Ascending aorta (tissue), 2 donors: Measurements from ENCODE around the gene RAB3IP. TPM values are rescaled to one million over a fixed set of nuclear protein-coding genes. Genes with fewer than 3 reads are reported as not detected.

Experiments used
- DNase-seq, 2 donors: peaks; one replicate each; pipeline ENCODE4 v3.0.0-alpha.2; 2019; ENCODE audit warnings: low spot score in 2 of 2
- H3K27ac ChIP-seq, 2 donors: fragments of 200-600 bp; sonication (generic); one replicate each; pipeline ENCODE4 v1.5.1; 2016 to 2017; ENCODE audit warnings: mild to moderate bottlenecking in 1 of 2
- H3K27me3 ChIP-seq: fragments of 200-600 bp; sonication (generic); one replicate; pipeline ENCODE4 v1.5.1; 2017
- H3K36me3 ChIP-seq, 2 donors: fragments of 200-600 bp; sonication (generic); one replicate each; pipeline ENCODE4 v1.5.1; 2016
- H3K4me1 ChIP-seq, 2 donors: fragments of 200-600 bp; sonication (generic); one replicate each; pipeline ENCODE4 v1.5.1; 2016 to 2017; ENCODE audit warnings: mild to moderate bottlenecking in 1 of 2
- H3K4me3 ChIP-seq, 2 donors: fragments of 200-600 bp; sonication (generic); one replicate each; pipeline ENCODE4 v1.5.1; 2016 to 2017; ENCODE audit warnings: mild to moderate bottlenecking in 1 of 2
- H3K9me3 ChIP-seq, 2 donors: fragments of 200-600 bp; sonication (generic); one replicate each; pipeline ENCODE4 v1.5.1; 2016
- intact Hi-C: fragments of 100-400 bp; cut with DNase I; formaldehyde crosslinking; loops from one replicate; pipeline ENCODE4 v1.15.1; 2023
- total RNA-seq: library from RNA; depleted of rRNA; stranded (reverse); fragments of >200 nt; gene quantifications from one replicate; pipeline ENCODE4 v1.1.0, GENCODE V29; 2016
- TF ChIP-seq, protein P1 (sequence below), 3 experiments: fragments of 200-600 bp in 2 of 3; fragments of 450-650 bp in 1 of 3; sonication (generic) in 2 of 3; IDR thresholded peaks; one replicate each; pipeline ENCODE4 v1.5.1; 2016 to 2019; ENCODE audit warnings: antibody characterized with exemption in 3 of 3, mild to moderate bottlenecking in 1 of 3, moderate library complexity in 1 of 3

RAB3IP gene, protein sequence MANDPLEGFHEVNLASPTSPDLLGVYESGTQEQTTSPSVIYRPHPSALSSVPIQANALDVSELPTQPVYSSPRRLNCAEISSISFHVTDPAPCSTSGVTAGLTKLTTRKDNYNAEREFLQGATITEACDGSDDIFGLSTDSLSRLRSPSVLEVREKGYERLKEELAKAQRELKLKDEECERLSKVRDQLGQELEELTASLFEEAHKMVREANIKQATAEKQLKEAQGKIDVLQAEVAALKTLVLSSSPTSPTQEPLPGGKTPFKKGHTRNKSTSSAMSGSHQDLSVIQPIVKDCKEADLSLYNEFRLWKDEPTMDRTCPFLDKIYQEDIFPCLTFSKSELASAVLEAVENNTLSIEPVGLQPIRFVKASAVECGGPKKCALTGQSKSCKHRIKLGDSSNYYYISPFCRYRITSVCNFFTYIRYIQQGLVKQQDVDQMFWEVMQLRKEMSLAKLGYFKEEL
- 17.2 TPM for total RNA-seq

DNA sequence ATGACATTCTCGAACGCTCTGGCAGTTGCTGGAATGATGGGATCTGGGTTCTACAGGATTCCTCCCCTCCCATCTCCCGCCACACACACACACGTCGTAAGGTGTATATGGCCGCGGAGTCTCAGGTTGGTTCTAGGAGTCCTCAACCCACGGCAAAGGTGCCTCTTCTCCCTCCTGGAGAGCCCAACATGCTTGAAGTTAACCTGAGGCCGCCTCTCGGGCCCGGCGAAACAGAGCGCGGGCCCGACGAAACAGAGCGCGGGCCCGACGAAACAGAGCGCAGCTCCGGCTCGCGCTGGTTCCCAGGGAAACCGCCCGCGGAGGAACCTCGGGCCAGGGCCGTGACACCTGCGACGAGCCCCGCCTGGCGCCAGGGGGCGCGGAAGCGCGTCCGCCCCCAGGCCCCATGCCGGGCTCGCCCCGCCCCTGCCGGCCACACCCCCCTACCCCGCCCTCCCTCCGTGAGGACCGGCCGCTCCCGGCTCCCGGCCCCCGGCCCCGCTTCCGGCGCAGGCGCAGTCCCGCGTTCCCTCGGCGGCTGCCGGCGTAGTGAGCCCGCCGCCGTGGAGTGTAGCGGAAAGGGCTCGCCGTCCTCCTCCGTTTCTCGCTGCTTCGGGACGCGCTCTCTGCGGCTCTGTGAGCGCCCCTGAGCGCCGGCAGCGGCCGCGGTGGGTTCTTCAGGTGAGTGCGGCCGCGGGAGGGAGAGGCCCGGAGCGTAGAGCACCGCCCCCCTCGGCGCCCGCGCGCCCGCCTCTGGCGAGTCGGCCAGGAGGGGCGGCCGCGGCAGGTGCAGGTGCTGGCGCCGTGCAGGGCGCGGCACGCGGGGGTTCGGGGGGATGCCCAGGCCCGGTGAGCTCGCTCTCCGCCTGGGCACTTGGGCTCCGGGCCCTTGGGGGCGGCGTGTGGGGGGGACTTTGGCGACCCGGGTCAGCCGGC, at the start of gene RAB3IP:
RAB3IP (plus strand) TSS at position 510 of the 936 bp plus-strand sequence. CDS start 16,549 bp downstream, outside the sequence.
- Histone ChIP-seq H3K4me1 (peaks cover 0 to 7% of the 10 kb centered on the region in 2 donors), H3K27me3 (no peaks in the 10 kb centered on the region), H3K4me3 (peak within 1 kb of the TSS; percentile 92 to 95), H3K9me3 (no peaks in the 10 kb centered on the region), H3K27ac (peak within 1 kb of the TSS; percentile 15 to 53), H3K36me3 (no peaks in the 10 kb centered on the region)
- TF ChIP-seq, protein P1, sequence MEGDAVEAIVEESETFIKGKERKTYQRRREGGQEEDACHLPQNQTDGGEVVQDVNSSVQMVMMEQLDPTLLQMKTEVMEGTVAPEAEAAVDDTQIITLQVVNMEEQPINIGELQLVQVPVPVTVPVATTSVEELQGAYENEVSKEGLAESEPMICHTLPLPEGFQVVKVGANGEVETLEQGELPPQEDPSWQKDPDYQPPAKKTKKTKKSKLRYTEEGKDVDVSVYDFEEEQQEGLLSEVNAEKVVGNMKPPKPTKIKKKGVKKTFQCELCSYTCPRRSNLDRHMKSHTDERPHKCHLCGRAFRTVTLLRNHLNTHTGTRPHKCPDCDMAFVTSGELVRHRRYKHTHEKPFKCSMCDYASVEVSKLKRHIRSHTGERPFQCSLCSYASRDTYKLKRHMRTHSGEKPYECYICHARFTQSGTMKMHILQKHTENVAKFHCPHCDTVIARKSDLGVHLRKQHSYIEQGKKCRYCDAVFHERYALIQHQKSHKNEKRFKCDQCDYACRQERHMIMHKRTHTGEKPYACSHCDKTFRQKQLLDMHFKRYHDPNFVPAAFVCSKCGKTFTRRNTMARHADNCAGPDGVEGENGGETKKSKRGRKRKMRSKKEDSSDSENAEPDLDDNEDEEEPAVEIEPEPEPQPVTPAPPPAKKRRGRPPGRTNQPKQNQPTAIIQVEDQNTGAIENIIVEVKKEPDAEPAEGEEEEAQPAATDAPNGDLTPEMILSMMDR (IDR thresholded peaks at IDR 0.05) = peak; percentile 25 to 63 (median 51)
- intact Hi-C loops = loop anchor here (1.0 to 5.0 kb wide), 5 partner anchors 51 to 504 kb away; partner anchors contain the start of genes CCT2, CNOT2, CPSF6 and YEATS4
- peak; percentile 35 to 87 for DNase-seq

DNA sequence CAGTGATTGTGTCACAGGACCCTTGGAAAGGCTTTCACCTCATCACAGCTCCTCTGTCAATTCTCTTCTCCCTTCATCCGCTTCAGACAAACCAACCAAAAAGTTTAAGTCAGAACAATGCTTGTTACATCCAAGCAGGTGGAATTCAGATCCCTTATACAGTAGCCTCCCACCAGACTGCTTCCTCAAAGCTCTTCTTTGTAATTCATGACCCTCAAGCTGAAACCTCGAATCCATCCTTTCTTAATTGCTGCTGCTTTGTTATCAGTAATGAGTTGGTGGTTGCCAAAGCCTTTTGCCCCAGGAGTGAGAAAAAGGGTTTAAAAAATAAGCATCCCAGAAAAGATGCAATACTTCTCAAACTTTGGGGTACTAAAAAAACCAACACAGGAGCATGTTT, 49.0 kb upstream of the RAB3IP start:
- DNase-seq = no peak
- no peak overlapping the region for H3K4me3 ChIP-seq
- no peaks in the 10 kb centered on the region for H3K9me3 ChIP-seq
- TF ChIP-seq, protein P1 (IDR thresholded peaks at IDR 0.05) = no peak
- intact Hi-C loops = loop anchor here (5.0 kb wide), 1 partner anchor 48 kb away; the partner anchor contains the start of gene RAB3IP
- H3K4me1 ChIP-seq = peaks cover 4 to 10% of the 10 kb centered on the region in 2 donors
- no peaks in the 10 kb centered on the region for H3K27me3 ChIP-seq
- no peaks in the 10 kb centered on the region for H3K36me3 ChIP-seq
- H3K27ac ChIP-seq = peak overlapping the region; percentile 41 to 72

DNA sequence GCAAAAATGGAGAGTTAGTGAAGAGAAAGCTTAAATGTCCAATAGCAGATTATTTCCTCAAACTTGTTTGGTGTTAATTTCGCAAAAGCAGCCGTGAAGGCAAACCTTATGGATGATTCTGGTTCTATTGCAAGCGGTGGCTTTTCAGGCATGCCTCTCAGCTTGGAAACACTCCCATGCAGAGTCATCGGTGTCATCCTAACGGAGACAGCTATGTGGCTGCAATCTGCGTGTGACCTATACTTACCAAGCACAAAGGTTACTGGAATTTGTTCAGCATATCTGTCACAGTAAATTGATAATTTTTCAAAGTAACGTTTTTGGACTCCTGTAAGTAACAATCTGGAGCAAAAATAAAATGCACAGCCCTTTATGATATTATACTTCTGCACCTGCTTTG, 44.5 kb upstream of the RAB3IP start:
- Histone ChIP-seq H3K4me3 (no peak overlapping the region), H3K36me3 (no peaks in the 10 kb centered on the region), H3K27me3 (no peaks in the 10 kb centered on the region), H3K27ac (no peak overlapping the region), H3K9me3 (no peaks in the 10 kb centered on the region), H3K4me1 (peaks cover 0 to 3% of the 10 kb centered on the region in 2 donors)
- DNase-seq = no peak
- TF ChIP-seq, protein P1 (IDR thresholded peaks at IDR 0.05) = no peak
- intact Hi-C loops = no loop called here

DNA sequence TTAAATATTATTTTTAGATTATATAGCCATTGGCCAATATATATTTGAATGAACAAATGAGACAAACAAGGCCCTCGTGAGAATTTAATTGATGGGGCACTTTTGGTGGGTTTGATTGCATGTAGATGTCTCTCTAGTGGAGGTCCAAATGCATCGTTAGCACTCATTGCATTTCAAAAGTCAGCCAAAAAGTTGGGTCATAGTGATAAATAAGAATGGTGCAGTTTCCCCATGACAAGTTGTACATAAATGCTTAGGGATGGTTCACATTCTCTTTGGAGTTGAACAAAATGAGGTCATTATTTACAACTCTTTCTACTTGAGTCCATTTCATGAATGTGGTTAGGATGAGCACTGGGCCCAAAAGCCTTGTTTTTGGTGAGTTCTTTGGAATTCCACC, 40.6 kb upstream of the RAB3IP start:
- H3K4me3 ChIP-seq = no peak overlapping the region

More for the DNA sequence above, 40.6 kb upstream of the RAB3IP start:
- no peaks in the 10 kb centered on the region for H3K4me1 ChIP-seq
- H3K27ac ChIP-seq = no peak overlapping the region
- DNase-seq = no peak
- intact Hi-C loops = no loop called here
- H3K27me3 ChIP-seq = no peaks in the 10 kb centered on the region
- TF ChIP-seq, protein P1 (IDR thresholded peaks at IDR 0.05) = no peak
- H3K36me3 ChIP-seq = no peaks in the 10 kb centered on the region
- H3K9me3 ChIP-seq = no peaks in the 10 kb centered on the region
